Measurements from ENCODE around the gene WDR45. TPM values are rescaled to one million over a fixed set of nuclear protein-coding genes. Genes with fewer than 3 reads are reported as not detected.

WDR45 gene
- total and polyA plus RNA-seq, 7 donors: 49.5 to 102 (median 78.5) TPM

- WGBS, 2 donors: 67 to 76% methylated on average over 6 of the region's 6 CpGs
- Histone ChIP-seq H3K4me3 (no peak overlapping the region), H3K27me3 (no peaks in the 10 kb centered on the region), H3K27ac (no peak overlapping the region), H3K36me3 (peaks cover 0 to 70% (median 8%) of the 10 kb centered on the region in 4 donors), H3K4me1 (peaks cover 0 to 5% (median 2%) of the 10 kb centered on the region in 4 donors), H3K9me3 (no peaks in the 10 kb centered on the region)
- no peak for DNase-seq
- intact Hi-C loops (cut with DNase I): no loop called here
- TF ChIP-seq POLR2A (IDR thresholded peaks at IDR 0.05): no peak
- no peak for TF ChIP-seq CTCF (IDR thresholded peaks at IDR 0.05)
- no peak for TF ChIP-seq EP300 (IDR thresholded peaks at IDR 0.05)
- TF ChIP-seq POLR2AphosphoS5 (IDR thresholded peaks at IDR 0.05): no peak
These were observed 37.9 kb upstream of the WDR45 start for GRCh38 chrX:49117581-49117980.

GRCh38 chrX:49116716-49117115 lies 37.0 kb upstream of the WDR45 start:
- no peaks in the 10 kb centered on the region for H3K9me3 ChIP-seq
- DNase-seq: no peak
- H3K27me3 ChIP-seq: no peaks in the 10 kb centered on the region
- 91 to 95% methylated on average over 5 of the region's 5 CpGs for WGBS, 2 donors
- no peak overlapping the region for H3K27ac ChIP-seq
- H3K36me3 ChIP-seq: peaks cover 0 to 77% (median 8%) of the 10 kb centered on the region in 4 donors
- H3K4me1 ChIP-seq: no peaks in the 10 kb centered on the region
- intact Hi-C loops (cut with DNase I): no loop called here
- no peak overlapping the region for H3K4me3 ChIP-seq
- TF ChIP-seq POLR2A (IDR thresholded peaks at IDR 0.05): no peak
- no peak for TF ChIP-seq POLR2AphosphoS5 (IDR thresholded peaks at IDR 0.05)
- no peak for TF ChIP-seq EP300 (IDR thresholded peaks at IDR 0.05)
- TF ChIP-seq CTCF (IDR thresholded peaks at IDR 0.05): no peak

- Histone ChIP-seq H3K4me3 (no peak overlapping the region), H3K36me3 (peaks cover 0 to 72% (median 8%) of the 10 kb centered on the region in 4 donors), H3K27ac (no peak overlapping the region), H3K27me3 (no peaks in the 10 kb centered on the region), H3K4me1 (no peaks in the 10 kb centered on the region), H3K9me3 (no peaks in the 10 kb centered on the region)
- no peak for DNase-seq
- intact Hi-C loops (cut with DNase I): no loop called here
- TF ChIP-seq POLR2A (IDR thresholded peaks at IDR 0.05) (no peak), EP300 (IDR thresholded peaks at IDR 0.05) (no peak)
- WGBS, 2 donors: 91 to 92% methylated on average over 8 of the region's 8 CpGs
These were observed 36.4 kb upstream of the WDR45 start for GRCh38 chrX:49116076-49116475.

GRCh38 chrX:49111791-49112190 lies 32.1 kb upstream of the WDR45 start:
- intact Hi-C loops (cut with DNase I): no loop called here
- peaks cover 0 to 52% (median 4%) of the 10 kb centered on the region in 4 donors for H3K36me3 ChIP-seq

GRCh38 chrX:49110417-49110816 lies 30.7 kb upstream of the WDR45 start:
- H3K9me3 ChIP-seq: no peaks in the 10 kb centered on the region
- no peaks in the 10 kb centered on the region for H3K27me3 ChIP-seq
- no peaks in the 10 kb centered on the region for H3K4me1 ChIP-seq
- intact Hi-C loops (cut with DNase I): no loop called here
- H3K36me3 ChIP-seq: peaks cover 0 to 38% (median 0%) of the 10 kb centered on the region in 4 donors
- no peak overlapping the region for H3K4me3 ChIP-seq
- WGBS, 2 donors: 90 to 95% methylated on average over 3 of the region's 3 CpGs
- no peak overlapping the region for H3K27ac ChIP-seq
- no peak for DNase-seq
- TF ChIP-seq EP300 (IDR thresholded peaks at IDR 0.05) (no peak), CTCF (IDR thresholded peaks at IDR 0.05) (no peak), POLR2AphosphoS5 (IDR thresholded peaks at IDR 0.05) (no peak), POLR2A (IDR thresholded peaks at IDR 0.05) (no peak)

More at GRCh38 chrX:49111791-49112190, 32.1 kb upstream of the WDR45 start:
- DNase-seq: no peak
- no peak for TF ChIP-seq POLR2AphosphoS5 (IDR thresholded peaks at IDR 0.05)
- no peak for TF ChIP-seq POLR2A (IDR thresholded peaks at IDR 0.05)
- TF ChIP-seq CTCF (IDR thresholded peaks at IDR 0.05): no peak
- no peak for TF ChIP-seq EP300 (IDR thresholded peaks at IDR 0.05)
- no peaks in the 10 kb centered on the region for H3K4me1 ChIP-seq
- WGBS, 2 donors: 83 to 86% methylated on average over 3 of the region's 3 CpGs
- H3K9me3 ChIP-seq: no peaks in the 10 kb centered on the region
- H3K27ac ChIP-seq: no peak overlapping the region
- no peak overlapping the region for H3K4me3 ChIP-seq
- H3K27me3 ChIP-seq: no peaks in the 10 kb centered on the region
